HG02610 (cell line): ENCODE data around the gene MAPKAPK2.

Experiments
- ATAC-seq: cut with Tn5 transposase; IDR thresholded peaks from one replicate; pipeline ENCODE4 v1.9.1; 2021; ENCODE audit warnings: mild to moderate bottlenecking, moderate library complexity; ENCODE audit not compliant: unreplicated experiment

Gene MAPKAPK2

GRCh38 chr1:206658981-206659273 is 25.8 kb upstream of the MAPKAPK2 start:
- no peak for ATAC-seq

- ATAC-seq = no peak
These were observed 24.6 kb upstream of the MAPKAPK2 start for GRCh38 chr1:206660136-206660535.

- no peak for ATAC-seq
These were observed 23.4 kb upstream of the MAPKAPK2 start for GRCh38 chr1:206661161-206661820.

- ATAC-seq = no peak
These were observed 22.2 kb upstream of the MAPKAPK2 start for GRCh38 chr1:206662396-206663092.

GRCh38 chr1:206663362-206663761 is 21.3 kb upstream of the MAPKAPK2 start:
- no peak for ATAC-seq

GRCh38 chr1:206663832-206664652 is 20.7 kb upstream of the MAPKAPK2 start:
- ATAC-seq = no peak

- ATAC-seq = no peak
These were observed 20.0 kb upstream of the MAPKAPK2 start for GRCh38 chr1:206664740-206665139.

GRCh38 chr1:206666031-206666561 is 18.6 kb upstream of the MAPKAPK2 start:
- no peak for ATAC-seq

- ATAC-seq = no peak
These were observed 17.6 kb upstream of the MAPKAPK2 start for GRCh38 chr1:206666954-206667665.

- no peak for ATAC-seq
These were observed 16.4 kb upstream of the MAPKAPK2 start for GRCh38 chr1:206668351-206668750.

GRCh38 chr1:206668874-206669410 is 15.8 kb upstream of the MAPKAPK2 start:
- ATAC-seq = no peak

GRCh38 chr1:206672011-206672688 is 12.6 kb upstream of the MAPKAPK2 start:
- ATAC-seq = no peak

- ATAC-seq = no peak
These were observed 11.6 kb upstream of the MAPKAPK2 start for GRCh38 chr1:206672844-206673758.

GRCh38 chr1:206674236-206674635 is 10.5 kb upstream of the MAPKAPK2 start:
- ATAC-seq = no peak

GRCh38 chr1:206674745-206675175 is 9.9 kb upstream of the MAPKAPK2 start:
- no peak for ATAC-seq

GRCh38 chr1:206676499-206676898 is 8.2 kb upstream of the MAPKAPK2 start:
- no peak for ATAC-seq

GRCh38 chr1:206678490-206678889 is 6.2 kb upstream of the MAPKAPK2 start:
- ATAC-seq = no peak

GRCh38 chr1:206679738-206680211 is 4.9 kb upstream of the MAPKAPK2 start:
- ATAC-seq = peak; percentile 70

GRCh38 chr1:206680279-206680678 is 4.4 kb upstream of the MAPKAPK2 start:
- no peak for ATAC-seq
